ENCODE results near the gene DLK2. TPM values are rescaled to one million over a fixed set of nuclear protein-coding genes. Genes with fewer than 3 reads are reported as not detected.

DLK2 gene
- total RNA-seq, 1 donor from 2014 or later = 3.2 TPM

GRCh38 chr6:43453831-43454230 lies 1.5 kb downstream of the DLK2 start:
- no peak for DNase-seq (ENCODE audit: low spot score)

- DNase-seq (ENCODE audit: low spot score) = no peak
Measured at GRCh38 chr6:43452896-43453295, 2.5 kb downstream of the DLK2 start.

- DNase-seq (ENCODE audit: low spot score) = no peak
Measured at GRCh38 chr6:43451939-43452338, 3.4 kb downstream of the DLK2 start.

GRCh38 chr6:43451348-43451747 lies 4.0 kb downstream of the DLK2 start:
- no peak for DNase-seq (ENCODE audit: low spot score)

GRCh38 chr6:43450699-43451131 lies 4.6 kb downstream of the DLK2 start:
- no peak for DNase-seq (ENCODE audit: low spot score)

GRCh38 chr6:43448916-43449315 lies 6.4 kb downstream of the DLK2 start:
- no peak for DNase-seq (ENCODE audit: low spot score)

- DNase-seq (ENCODE audit: low spot score) = no peak
Measured at GRCh38 chr6:43447604-43448003, 7.7 kb downstream of the DLK2 start.

- DNase-seq (ENCODE audit: low spot score) = no peak
Measured at GRCh38 chr6:43445576-43445975, 9.8 kb downstream of the DLK2 start.

- no peak for DNase-seq (ENCODE audit: low spot score)
Measured at GRCh38 chr6:43444582-43444981, 10.8 kb downstream of the DLK2 start.

GRCh38 chr6:43444036-43444435 lies 11.3 kb downstream of the DLK2 start:
- no peak for DNase-seq (ENCODE audit: low spot score)

GRCh38 chr6:43442935-43443334 lies 12.4 kb downstream of the DLK2 start:
- DNase-seq (ENCODE audit: low spot score) = no peak

- no peak for DNase-seq (ENCODE audit: low spot score)
Measured at GRCh38 chr6:43437700-43438099, 17.6 kb downstream of the DLK2 start.

GRCh38 chr6:43436577-43437282 lies 18.6 kb downstream of the DLK2 start:
- DNase-seq (ENCODE audit: low spot score) = peak; percentile 87

GRCh38 chr6:43435682-43436437 lies 19.5 kb downstream of the DLK2 start:
- DNase-seq (ENCODE audit: low spot score) = no peak

- no peak for DNase-seq (ENCODE audit: low spot score)
Measured at GRCh38 chr6:43434943-43435342, 20.4 kb downstream of the DLK2 start.

- DNase-seq (ENCODE audit: low spot score) = no peak
Measured at GRCh38 chr6:43434001-43434840, 21.1 kb downstream of the DLK2 start.

- no peak for DNase-seq (ENCODE audit: low spot score)
Measured at GRCh38 chr6:43433148-43433547, 22.2 kb downstream of the DLK2 start.

- DNase-seq (ENCODE audit: low spot score) = no peak
Measured at GRCh38 chr6:43432009-43432945, 23.1 kb downstream of the DLK2 start.

- no peak for DNase-seq (ENCODE audit: low spot score)
Measured at GRCh38 chr6:43428874-43429273, 26.5 kb downstream of the DLK2 start.

- DNase-seq (ENCODE audit: low spot score) = no peak
Measured at GRCh38 chr6:43428112-43428570, 27.2 kb downstream of the DLK2 start.

Data from ureter (tissue), 1 donor.